ENCODE measurements around the gene KRTAP12-1. TPM values are rescaled to one million over a fixed set of nuclear protein-coding genes. Genes with fewer than 3 reads are reported as not detected.

KRTAP12-1 gene
- total RNA-seq, 1 experiment from 2014 or later, result 0.80 TPM

GRCh38 chr21:44720170-44720569 is 38.2 kb upstream of the KRTAP12-1 start:
- Histone ChIP-seq H3K9me3 (ENCODE audit: low read depth, low read length, poor library complexity, severe bottlenecking) (no peaks in the 10 kb centered on the region), H3K27ac (ENCODE audit: low read depth, low read length, poor library complexity, severe bottlenecking) (no peak overlapping the region), H3K27me3 (replicated peaks; ENCODE audit: insufficient read depth, low read depth, low read length, poor library complexity) (no peaks in the 10 kb centered on the region), H3K4me1 (ENCODE audit: insufficient read depth, low read length, poor library complexity, severe bottlenecking) (peaks cover 5% of the 10 kb centered on the region), H3K4me3 (ENCODE audit: low read depth, low read length, poor library complexity, severe bottlenecking) (no peak overlapping the region), H3K36me3 (ENCODE audit: insufficient read depth, low read length, poor library complexity, severe bottlenecking) (no peaks in the 10 kb centered on the region)
- intact Hi-C loops (cut with micrococcal nuclease; ENCODE audit: unreplicated experiment), result no loop called here
- POLR2A ChIA-PET (ENCODE audit: low non-redundant PET), result no interaction called here
- CTCF ChIA-PET, result no interaction called here
- no peak for DNase-seq (ENCODE audit: low spot score)
- TF ChIP-seq EZH2 (IDR thresholded peaks at IDR 0.05; ENCODE audit: borderline replicate concordance, low read depth, low read length, poor library complexity, severe bottlenecking) (no peak), CTCF (conservative IDR thresholded peaks at IDR 0.05; ENCODE audit: low read depth, low read length) (no peak)
- no TSS peak for BruUV-seq (replicated peaks)

GRCh38 chr21:44718571-44718970 is 36.6 kb upstream of the KRTAP12-1 start:
- ChIA-PET POLR2A (ENCODE audit: low non-redundant PET) (no interaction called here), CTCF (no interaction called here)
- no peaks in the 10 kb centered on the region for H3K36me3 ChIP-seq (ENCODE audit: insufficient read depth, low read length, poor library complexity, severe bottlenecking)
- peaks cover 5% of the 10 kb centered on the region for H3K4me1 ChIP-seq (ENCODE audit: insufficient read depth, low read length, poor library complexity, severe bottlenecking)
- no peaks in the 10 kb centered on the region for H3K9me3 ChIP-seq (ENCODE audit: low read depth, low read length, poor library complexity, severe bottlenecking)
- no peak overlapping the region for H3K4me3 ChIP-seq (ENCODE audit: low read depth, low read length, poor library complexity, severe bottlenecking)
- intact Hi-C loops (cut with micrococcal nuclease; ENCODE audit: unreplicated experiment), result no loop called here
- DNase-seq (ENCODE audit: low spot score), result no peak
- TF ChIP-seq EZH2 (IDR thresholded peaks at IDR 0.05; ENCODE audit: borderline replicate concordance, low read depth, low read length, poor library complexity, severe bottlenecking) (no peak), CTCF (conservative IDR thresholded peaks at IDR 0.05; ENCODE audit: low read depth, low read length) (no peak)
- H3K27ac ChIP-seq (ENCODE audit: low read depth, low read length, poor library complexity, severe bottlenecking), result no peak overlapping the region
- H3K27me3 ChIP-seq (replicated peaks; ENCODE audit: insufficient read depth, low read depth, low read length, poor library complexity), result no peaks in the 10 kb centered on the region
- BruUV-seq (replicated peaks), result no TSS peak

GRCh38 chr21:44718093-44718492 is 36.1 kb upstream of the KRTAP12-1 start:
- DNase-seq (ENCODE audit: low spot score), result no peak
- CTCF ChIA-PET, result no interaction called here
- POLR2A ChIA-PET (ENCODE audit: low non-redundant PET), result no interaction called here
- Histone ChIP-seq H3K4me1 (ENCODE audit: insufficient read depth, low read length, poor library complexity, severe bottlenecking) (peaks cover 2% of the 10 kb centered on the region), H3K4me3 (ENCODE audit: low read depth, low read length, poor library complexity, severe bottlenecking) (no peak overlapping the region), H3K27me3 (replicated peaks; ENCODE audit: insufficient read depth, low read depth, low read length, poor library complexity) (no peaks in the 10 kb centered on the region), H3K27ac (ENCODE audit: low read depth, low read length, poor library complexity, severe bottlenecking) (no peak overlapping the region), H3K9me3 (ENCODE audit: low read depth, low read length, poor library complexity, severe bottlenecking) (no peaks in the 10 kb centered on the region), H3K36me3 (ENCODE audit: insufficient read depth, low read length, poor library complexity, severe bottlenecking) (no peaks in the 10 kb centered on the region)
- intact Hi-C loops (cut with micrococcal nuclease; ENCODE audit: unreplicated experiment), result no loop called here
- TF ChIP-seq EZH2 (IDR thresholded peaks at IDR 0.05; ENCODE audit: borderline replicate concordance, low read depth, low read length, poor library complexity, severe bottlenecking), result no peak
- no peak for TF ChIP-seq CTCF (conservative IDR thresholded peaks at IDR 0.05; ENCODE audit: low read depth, low read length)
- BruUV-seq (replicated peaks), result no TSS peak
